ENCODE results near the gene PNMA6A.
"Not testable (repeated sequence)": the region's sequence is repeated elsewhere in the genome, so short reads cannot be mapped to it uniquely, and the experiment has no call there.

The PNMA6A gene

DNA sequence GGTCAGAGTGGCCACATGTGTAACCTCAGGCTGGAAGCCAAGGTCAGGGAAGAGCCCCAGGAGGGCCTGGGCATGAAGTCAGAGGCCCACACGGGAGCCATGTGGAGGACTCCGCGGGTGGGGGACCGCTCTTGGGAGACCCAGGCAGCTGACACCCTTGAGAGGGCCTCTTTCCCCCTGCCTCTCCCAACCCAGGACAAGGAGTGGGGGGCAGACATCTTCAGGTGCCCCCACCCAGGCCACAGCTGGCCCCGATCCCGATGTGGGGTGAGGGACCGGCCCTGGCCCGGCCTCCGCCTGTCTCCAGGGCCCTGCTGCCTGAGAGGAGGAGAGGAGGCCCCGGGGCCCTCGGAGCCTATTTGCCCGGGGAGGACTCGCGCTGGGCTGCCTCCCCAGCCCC is 3.1 kb downstream of the PNMA6A start:
- Histone ChIP-seq H3K4me1 (ENCODE audit: control insufficient read depth, insufficient read depth, low read length, poor library complexity, severe bottlenecking) (no peaks in the 10 kb centered on the region), H3K27ac (ENCODE audit: low read depth, low read length, severe bottlenecking) (no peak overlapping the region), H3K4me3 (ENCODE audit: extremely low read depth, insufficient read depth, low read length, poor library complexity, severe bottlenecking) (no peak overlapping the region), H3K9me3 (ENCODE audit: control insufficient read depth, low read length) (no peaks in the 10 kb centered on the region), H3K36me3 (ENCODE audit: control insufficient read depth, insufficient read depth, low read length) (no peaks in the 10 kb centered on the region)
- WGBS, 2 experiments (ENCODE audit: insufficient coverage in 2 of 2): 91% methylated on average over 4 of the region's 14 CpGs; no CpG with 5 or more reads in 1 of the 2 experiments

DNA sequence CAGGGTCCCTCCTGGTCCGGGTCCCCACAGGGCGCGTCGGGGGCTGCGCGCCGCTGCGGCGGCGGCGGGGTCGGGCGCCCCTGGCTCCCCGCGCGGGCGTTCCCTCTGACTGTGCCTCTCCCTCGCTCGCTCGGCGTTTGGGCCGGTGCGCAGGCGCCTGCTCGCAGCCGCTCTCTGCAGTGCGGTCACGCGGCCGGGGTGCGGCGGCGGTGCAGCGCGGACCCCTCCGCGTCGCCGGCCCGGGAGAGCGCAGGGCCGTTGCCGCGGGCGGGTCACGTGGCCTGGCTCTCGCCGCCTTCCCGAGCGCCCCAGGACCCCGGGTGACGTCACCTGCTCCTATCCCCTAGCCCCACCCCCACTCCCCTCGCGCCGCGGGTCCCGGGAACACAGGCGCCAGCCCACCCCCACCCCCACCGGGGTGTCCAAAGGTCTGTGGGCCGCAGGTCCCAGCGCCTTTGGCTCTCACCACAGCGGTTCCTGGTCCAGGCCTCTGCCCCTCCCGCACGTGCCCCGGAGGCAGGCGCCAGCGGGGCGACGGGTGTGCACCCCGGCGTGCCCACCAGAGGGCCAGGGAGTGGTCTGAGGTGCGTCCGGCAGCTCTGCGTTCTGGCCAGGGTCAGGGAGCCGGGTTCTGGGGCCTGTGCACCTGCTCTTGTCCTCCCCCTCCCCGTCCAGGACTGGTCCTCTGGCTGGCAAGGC is 5.3 kb downstream of the PNMA6A start:
- not testable (repeated sequence) for H3K27ac ChIP-seq (ENCODE audit: low read depth, low read length, severe bottlenecking); H3K4me3 ChIP-seq (ENCODE audit: extremely low read depth, insufficient read depth, low read length, poor library complexity, severe bottlenecking); H3K9me3 ChIP-seq (ENCODE audit: control insufficient read depth, low read length); H3K36me3 ChIP-seq (ENCODE audit: control insufficient read depth, insufficient read depth, low read length); H3K4me1 ChIP-seq (ENCODE audit: control insufficient read depth, insufficient read depth, low read length, poor library complexity, severe bottlenecking)
- no CpG with 5 or more reads among the region's 76 CpGs for WGBS, 2 experiments (ENCODE audit: insufficient coverage in 2 of 2)

DNA sequence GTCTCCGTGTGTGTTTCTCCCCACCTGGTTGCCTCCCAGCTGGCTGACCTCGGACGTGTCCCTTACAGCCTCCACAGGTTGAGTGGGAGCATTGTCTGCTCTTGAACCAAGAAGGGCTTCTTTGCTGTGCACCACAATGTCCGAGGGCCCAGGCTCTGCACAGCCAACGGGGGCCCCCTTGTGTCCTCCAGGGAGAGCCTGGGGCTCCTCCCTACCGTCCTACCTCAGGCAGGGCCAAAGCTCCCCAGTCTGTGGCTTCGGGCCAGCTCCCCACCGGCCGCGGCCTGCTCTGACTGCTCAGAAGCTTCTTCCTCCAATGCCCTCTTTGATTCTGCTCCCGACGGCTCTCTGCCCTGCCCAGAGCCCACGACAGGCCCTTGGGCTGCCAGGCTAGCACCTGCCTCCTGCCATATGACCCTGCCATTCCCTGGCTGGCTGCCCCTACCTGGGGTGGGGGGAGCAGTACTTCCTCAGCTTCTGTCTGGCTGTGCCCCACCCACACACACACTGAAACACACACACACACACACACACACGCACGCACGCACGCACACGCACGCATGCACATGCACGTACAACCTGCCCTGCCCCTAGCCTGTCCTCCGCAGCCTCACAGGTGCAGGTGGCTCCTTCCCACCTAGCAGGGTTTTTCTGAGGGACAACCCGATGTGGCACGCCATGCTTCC is 11.1 kb downstream of the PNMA6A start:
- not testable (repeated sequence) for H3K9me3 ChIP-seq (ENCODE audit: control insufficient read depth, low read length); H3K27ac ChIP-seq (ENCODE audit: low read depth, low read length, severe bottlenecking); H3K36me3 ChIP-seq (ENCODE audit: control insufficient read depth, insufficient read depth, low read length); H3K4me1 ChIP-seq (ENCODE audit: control insufficient read depth, insufficient read depth, low read length, poor library complexity, severe bottlenecking); H3K4me3 ChIP-seq (ENCODE audit: extremely low read depth, insufficient read depth, low read length, poor library complexity, severe bottlenecking)
- no CpG with 5 or more reads among the region's 23 CpGs for WGBS, 2 experiments (ENCODE audit: insufficient coverage in 2 of 2)

DNA sequence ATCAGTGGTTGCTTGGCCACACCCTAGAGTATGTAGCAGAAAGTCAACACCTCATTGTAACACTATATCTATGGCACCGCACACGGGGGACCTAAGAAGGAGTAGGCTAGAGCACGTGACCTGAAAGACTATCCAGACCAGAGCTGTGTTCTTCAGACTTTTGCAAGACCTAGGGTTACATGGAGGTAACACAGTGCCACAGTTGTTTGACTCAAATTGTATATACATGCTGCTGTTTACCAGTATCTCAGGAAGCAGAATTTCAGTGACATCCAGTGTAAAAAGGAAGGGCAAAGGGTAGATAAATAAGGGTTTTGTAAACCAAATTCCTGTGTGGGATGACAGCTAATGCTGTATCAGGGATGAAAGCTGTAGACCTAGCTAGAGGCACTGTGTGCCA is 30.2 kb downstream of the PNMA6A start:
- Histone ChIP-seq H3K9me3 (ENCODE audit: control insufficient read depth, low read length) (no peaks in the 10 kb centered on the region), H3K4me3 (ENCODE audit: extremely low read depth, insufficient read depth, low read length, poor library complexity, severe bottlenecking) (no peak overlapping the region), H3K36me3 (ENCODE audit: control insufficient read depth, insufficient read depth, low read length) (no peaks in the 10 kb centered on the region), H3K27ac (ENCODE audit: low read depth, low read length, severe bottlenecking) (no peak overlapping the region), H3K4me1 (ENCODE audit: control insufficient read depth, insufficient read depth, low read length, poor library complexity, severe bottlenecking) (no peaks in the 10 kb centered on the region)
- no CpG with 5 or more reads among the region's 3 CpGs for WGBS, 2 experiments (ENCODE audit: insufficient coverage in 2 of 2)

DNA sequence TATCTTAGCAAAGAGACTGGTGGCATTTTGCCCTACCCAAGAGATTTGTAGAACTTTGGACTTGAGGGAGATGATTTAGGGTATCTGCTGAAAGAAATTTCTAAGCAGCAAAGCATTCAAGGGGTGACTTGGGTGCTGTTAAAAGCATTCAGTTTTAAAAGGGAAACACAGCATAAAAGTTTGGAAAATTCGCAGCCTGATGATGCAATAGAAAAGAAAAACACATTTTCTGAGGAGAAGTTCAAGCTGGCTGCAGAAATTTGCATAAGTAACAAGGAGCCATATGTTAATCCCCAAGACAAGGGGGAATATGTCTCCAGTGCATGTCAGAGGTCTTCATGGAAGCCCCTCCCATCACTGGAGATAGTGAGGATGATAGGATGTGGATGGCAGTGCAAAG is 32.7 kb downstream of the PNMA6A start:
- 20 to 100% methylated on average over 1 of the region's 1 CpG for WGBS, 2 experiments (ENCODE audit: insufficient coverage in 2 of 2)
- not testable (repeated sequence) for H3K9me3 ChIP-seq (ENCODE audit: control insufficient read depth, low read length); H3K4me3 ChIP-seq (ENCODE audit: extremely low read depth, insufficient read depth, low read length, poor library complexity, severe bottlenecking); H3K36me3 ChIP-seq (ENCODE audit: control insufficient read depth, insufficient read depth, low read length); H3K27ac ChIP-seq (ENCODE audit: low read depth, low read length, severe bottlenecking); H3K4me1 ChIP-seq (ENCODE audit: control insufficient read depth, insufficient read depth, low read length, poor library complexity, severe bottlenecking)

DNA sequence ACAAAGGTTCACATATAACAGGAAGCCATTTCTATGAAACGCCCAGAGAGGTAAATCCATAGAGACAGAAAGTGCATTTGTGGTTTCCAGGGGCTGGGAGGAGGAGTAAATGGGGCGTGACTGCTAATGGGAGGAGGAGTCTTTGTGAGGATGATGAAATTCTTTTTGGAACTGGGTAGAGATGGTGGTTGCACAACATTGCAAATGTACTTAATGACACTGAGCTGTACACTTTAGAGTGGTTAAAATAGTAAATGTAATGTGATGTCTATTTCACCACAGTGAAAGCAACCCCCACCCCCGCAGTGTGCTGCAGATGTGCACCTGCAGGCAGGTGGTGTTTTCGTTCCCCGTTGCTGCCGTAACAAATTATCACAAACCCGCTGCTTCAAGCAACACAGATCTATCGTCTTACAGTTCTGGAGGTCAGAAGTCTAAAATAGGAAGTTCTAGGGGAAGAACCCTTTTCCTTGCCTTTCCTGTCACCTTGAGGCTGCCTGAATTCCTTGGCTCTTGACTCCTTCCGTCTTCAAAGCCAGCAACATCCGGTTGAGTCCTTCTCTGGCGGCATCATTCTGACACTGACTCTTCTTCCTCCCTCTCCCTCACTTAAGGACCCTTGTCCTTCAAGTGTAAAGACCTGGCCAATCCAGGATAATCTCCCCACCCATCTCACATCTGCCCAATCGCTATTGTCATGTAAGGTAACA is 34.0 kb downstream of the PNMA6A start:
- not testable (repeated sequence) for H3K4me3 ChIP-seq (ENCODE audit: extremely low read depth, insufficient read depth, low read length, poor library complexity, severe bottlenecking); H3K27ac ChIP-seq (ENCODE audit: low read depth, low read length, severe bottlenecking); H3K4me1 ChIP-seq (ENCODE audit: control insufficient read depth, insufficient read depth, low read length, poor library complexity, severe bottlenecking); H3K36me3 ChIP-seq (ENCODE audit: control insufficient read depth, insufficient read depth, low read length); H3K9me3 ChIP-seq (ENCODE audit: control insufficient read depth, low read length)
- no CpG with 5 or more reads among the region's 12 CpGs for WGBS, 2 experiments (ENCODE audit: insufficient coverage in 2 of 2)

DNA sequence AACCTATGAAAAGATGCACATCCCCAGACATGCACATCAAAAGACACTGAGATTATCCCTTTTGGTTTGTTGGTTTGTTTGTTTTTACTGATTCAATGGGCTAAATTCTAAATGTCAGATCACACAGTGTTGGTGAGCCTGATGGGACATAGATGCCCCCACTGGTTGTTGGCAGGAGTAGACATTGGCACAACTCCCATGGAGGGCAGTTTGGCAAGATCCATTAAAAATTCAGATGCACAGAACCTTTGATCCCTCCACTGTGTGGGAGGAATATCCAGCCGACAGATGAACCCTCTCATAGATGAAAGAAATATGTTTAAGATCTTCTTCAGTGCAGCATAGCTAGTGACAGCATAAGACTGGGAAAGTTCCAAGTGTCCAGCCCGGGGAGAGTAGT is 38.5 kb downstream of the PNMA6A start:
- H3K36me3 ChIP-seq (ENCODE audit: control insufficient read depth, insufficient read depth, low read length); H3K9me3 ChIP-seq (ENCODE audit: control insufficient read depth, low read length); H3K4me1 ChIP-seq (ENCODE audit: control insufficient read depth, insufficient read depth, low read length, poor library complexity, severe bottlenecking); H3K4me3 ChIP-seq (ENCODE audit: extremely low read depth, insufficient read depth, low read length, poor library complexity, severe bottlenecking); H3K27ac ChIP-seq (ENCODE audit: low read depth, low read length, severe bottlenecking): not testable (repeated sequence)
- no CpG with 5 or more reads among the region's 2 CpGs for WGBS, 2 experiments (ENCODE audit: insufficient coverage in 2 of 2)

DNA sequence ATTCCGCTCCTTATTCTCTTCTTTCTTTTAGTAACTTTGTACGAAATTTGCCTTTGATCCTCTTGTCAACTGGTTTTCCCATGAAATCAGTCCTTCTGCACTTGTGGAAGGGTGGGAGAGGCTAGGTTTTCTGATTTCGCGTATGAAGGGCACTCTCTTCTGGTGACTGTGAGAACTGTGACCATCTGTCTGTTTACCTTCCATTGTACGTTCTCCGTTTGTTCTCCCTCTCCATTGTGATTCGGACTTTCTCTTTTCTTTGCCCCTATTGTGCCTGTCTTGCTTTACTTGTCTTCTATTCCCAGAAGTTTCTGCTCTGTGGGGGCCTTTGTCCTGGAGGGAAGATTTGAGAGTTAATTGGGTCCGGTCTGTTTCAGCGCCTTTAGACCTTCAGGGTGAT is 41.6 kb downstream of the PNMA6A start:
- not testable (repeated sequence) for H3K27ac ChIP-seq (ENCODE audit: low read depth, low read length, severe bottlenecking); H3K36me3 ChIP-seq (ENCODE audit: control insufficient read depth, insufficient read depth, low read length); H3K4me1 ChIP-seq (ENCODE audit: control insufficient read depth, insufficient read depth, low read length, poor library complexity, severe bottlenecking); H3K9me3 ChIP-seq (ENCODE audit: control insufficient read depth, low read length); H3K4me3 ChIP-seq (ENCODE audit: extremely low read depth, insufficient read depth, low read length, poor library complexity, severe bottlenecking)
- WGBS, 2 experiments (ENCODE audit: insufficient coverage in 2 of 2): no CpG with 5 or more reads among the region's 9 CpGs

DNA sequence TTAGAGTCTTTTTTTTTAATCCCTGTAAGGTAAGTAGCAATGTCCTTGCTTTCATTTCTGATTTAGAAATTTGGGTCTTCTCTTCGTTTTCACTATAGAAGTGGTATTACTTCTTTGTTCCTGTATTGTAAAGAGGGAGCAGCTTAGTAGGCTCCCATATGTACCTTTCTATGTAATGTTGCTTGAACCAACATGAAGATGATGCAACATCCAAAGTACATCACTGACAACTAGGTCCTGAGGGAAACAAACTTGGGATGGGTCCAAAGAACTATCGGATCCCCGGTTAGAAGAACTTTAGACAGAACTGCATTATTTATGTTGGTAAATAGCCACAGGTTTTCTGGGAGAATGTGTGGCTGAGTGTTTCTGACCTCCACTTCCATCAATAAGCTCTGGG is 45.5 kb downstream of the PNMA6A start:
- H3K36me3 ChIP-seq (ENCODE audit: control insufficient read depth, insufficient read depth, low read length); H3K27ac ChIP-seq (ENCODE audit: low read depth, low read length, severe bottlenecking); H3K4me3 ChIP-seq (ENCODE audit: extremely low read depth, insufficient read depth, low read length, poor library complexity, severe bottlenecking); H3K9me3 ChIP-seq (ENCODE audit: control insufficient read depth, low read length); H3K4me1 ChIP-seq (ENCODE audit: control insufficient read depth, insufficient read depth, low read length, poor library complexity, severe bottlenecking): not testable (repeated sequence)
- no CpG with 5 or more reads among the region's 3 CpGs for whole genome bisulfite sequencing, 2 experiments (ENCODE audit: insufficient coverage in 2 of 2)

DNA sequence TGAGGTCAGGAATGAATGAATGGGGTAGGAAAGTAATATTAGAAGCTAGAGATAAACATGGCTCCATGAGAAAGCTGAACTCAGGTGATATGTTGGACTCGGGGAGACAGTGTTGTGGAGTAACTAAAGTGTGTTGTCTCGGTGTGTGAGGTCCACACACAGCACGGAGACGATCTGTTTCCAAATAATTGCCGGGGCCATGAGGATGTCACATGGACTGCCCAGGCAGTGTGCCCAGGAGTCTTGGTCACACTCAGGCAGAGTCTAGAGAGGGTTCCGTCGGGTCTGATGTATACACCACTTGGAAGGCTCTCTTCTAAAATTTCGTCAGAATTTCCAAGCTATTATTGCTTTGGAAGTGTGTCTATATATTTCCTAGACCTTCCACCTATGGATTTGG is 48.0 kb downstream of the PNMA6A start:
- not testable (repeated sequence) for H3K36me3 ChIP-seq (ENCODE audit: control insufficient read depth, insufficient read depth, low read length); H3K27ac ChIP-seq (ENCODE audit: low read depth, low read length, severe bottlenecking); H3K4me1 ChIP-seq (ENCODE audit: control insufficient read depth, insufficient read depth, low read length, poor library complexity, severe bottlenecking); H3K4me3 ChIP-seq (ENCODE audit: extremely low read depth, insufficient read depth, low read length, poor library complexity, severe bottlenecking); H3K9me3 ChIP-seq (ENCODE audit: control insufficient read depth, low read length)
- no CpG with 5 or more reads among the region's 8 CpGs for WGBS, 2 experiments (ENCODE audit: insufficient coverage in 2 of 2)

DNA sequence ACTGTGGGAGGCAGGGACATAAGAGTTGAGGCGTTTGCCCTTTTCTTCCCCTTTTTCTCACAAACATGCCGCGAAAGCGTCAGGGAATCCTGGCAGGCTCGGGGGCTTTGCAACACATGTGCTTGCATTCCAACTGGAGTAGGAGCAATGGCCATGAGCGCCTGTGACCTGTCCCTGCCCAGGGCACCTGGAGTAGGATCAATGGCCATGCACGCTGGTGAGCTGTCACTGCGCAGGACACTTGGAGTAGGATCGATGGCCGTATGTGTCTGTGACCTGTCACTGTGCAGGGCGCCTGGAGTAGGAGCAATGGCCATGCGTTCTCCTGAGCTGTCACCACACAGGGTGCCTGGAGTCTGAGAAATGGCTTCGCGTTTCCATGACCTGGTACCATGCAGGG is 51.2 kb downstream of the PNMA6A start:
- WGBS, 2 experiments (ENCODE audit: insufficient coverage in 2 of 2): no CpG with 5 or more reads among the region's 14 CpGs
- not testable (repeated sequence) for H3K4me3 ChIP-seq (ENCODE audit: extremely low read depth, insufficient read depth, low read length, poor library complexity, severe bottlenecking); H3K9me3 ChIP-seq (ENCODE audit: control insufficient read depth, low read length); H3K36me3 ChIP-seq (ENCODE audit: control insufficient read depth, insufficient read depth, low read length); H3K4me1 ChIP-seq (ENCODE audit: control insufficient read depth, insufficient read depth, low read length, poor library complexity, severe bottlenecking); H3K27ac ChIP-seq (ENCODE audit: low read depth, low read length, severe bottlenecking)
